Stimulated activated CD4-positive, alpha-beta T cell treated with anti-CD3 and anti-CD28 coated beads, Interleukin-12 subunit alpha, Interleukin-12 subunit beta, amount 100 ng/mL, for 48 hours (primary cell): ENCODE results near the gene NUP35.
A peak's percentile ranks its signal among the peaks of the same experiment; 100 is the strongest.

Experiments
- DNase-seq, 3 donors: peaks; one replicate each; pipeline ENCODE4 v3.0.0-alpha.2; 2020; ENCODE audit warnings: low read depth in 2 of 3, low spot score in 1 of 3

The NUP35 gene, protein sequence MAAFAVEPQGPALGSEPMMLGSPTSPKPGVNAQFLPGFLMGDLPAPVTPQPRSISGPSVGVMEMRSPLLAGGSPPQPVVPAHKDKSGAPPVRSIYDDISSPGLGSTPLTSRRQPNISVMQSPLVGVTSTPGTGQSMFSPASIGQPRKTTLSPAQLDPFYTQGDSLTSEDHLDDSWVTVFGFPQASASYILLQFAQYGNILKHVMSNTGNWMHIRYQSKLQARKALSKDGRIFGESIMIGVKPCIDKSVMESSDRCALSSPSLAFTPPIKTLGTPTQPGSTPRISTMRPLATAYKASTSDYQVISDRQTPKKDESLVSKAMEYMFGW

DNA sequence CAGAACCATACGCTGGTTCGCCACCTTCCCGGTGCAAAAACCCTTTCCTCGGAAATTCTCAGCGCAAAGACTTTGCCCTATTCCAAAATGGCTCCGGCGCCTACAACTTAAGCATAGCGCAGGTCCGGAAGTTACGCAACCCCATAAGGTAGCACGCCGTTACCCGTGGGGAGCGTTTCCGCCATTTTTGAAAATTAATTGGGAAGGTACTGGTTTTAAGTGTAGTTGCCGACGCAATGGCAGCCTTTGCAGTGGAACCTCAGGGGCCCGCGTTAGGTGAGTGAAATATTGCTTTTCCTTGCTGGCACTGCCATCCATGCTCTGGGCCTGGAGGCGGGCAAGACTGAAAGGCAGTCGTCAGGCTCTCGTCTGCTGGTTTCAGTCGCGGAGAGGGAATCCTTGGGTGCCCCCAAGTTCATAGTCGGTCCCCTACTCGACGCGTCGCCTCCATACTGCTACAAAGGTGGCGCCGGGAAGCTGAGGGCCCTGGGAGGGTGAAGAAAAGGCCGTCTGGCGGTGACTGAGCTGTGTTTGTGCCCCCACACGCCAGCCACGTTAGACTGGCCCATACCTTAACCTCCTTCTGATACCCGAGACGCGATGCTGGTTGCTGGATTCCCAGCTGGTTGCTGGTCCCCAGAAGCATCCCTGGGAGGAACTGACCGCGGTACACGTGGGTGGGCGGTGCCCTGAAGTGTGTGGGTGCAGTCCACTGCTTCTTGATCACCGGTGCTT is at the start of gene NUP35:
NUP35 (plus strand) TSS at position 222 of the 735 bp plus-strand sequence; CDS start at position 237, 15 bp downstream.
- peak; percentile 74 to 89 (median 75) for DNase-seq

DNA sequence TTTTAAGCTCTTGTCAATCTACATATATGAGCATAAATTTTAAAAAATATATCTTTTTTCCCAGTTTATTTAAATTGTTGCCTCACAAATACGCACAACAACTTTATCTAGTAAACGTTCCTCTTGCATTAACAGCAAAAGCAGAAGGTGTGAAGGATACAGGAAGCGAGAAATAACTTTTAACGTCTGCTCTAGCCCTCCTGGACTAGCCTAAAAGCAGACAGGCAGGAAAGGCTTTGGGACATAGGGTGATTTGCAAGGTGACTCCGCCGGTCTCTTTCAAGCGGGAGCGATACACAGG is 46.1 kb upstream of the NUP35 start:
- DNase-seq: peak in 1 of 3 donors; percentile 15

DNA sequence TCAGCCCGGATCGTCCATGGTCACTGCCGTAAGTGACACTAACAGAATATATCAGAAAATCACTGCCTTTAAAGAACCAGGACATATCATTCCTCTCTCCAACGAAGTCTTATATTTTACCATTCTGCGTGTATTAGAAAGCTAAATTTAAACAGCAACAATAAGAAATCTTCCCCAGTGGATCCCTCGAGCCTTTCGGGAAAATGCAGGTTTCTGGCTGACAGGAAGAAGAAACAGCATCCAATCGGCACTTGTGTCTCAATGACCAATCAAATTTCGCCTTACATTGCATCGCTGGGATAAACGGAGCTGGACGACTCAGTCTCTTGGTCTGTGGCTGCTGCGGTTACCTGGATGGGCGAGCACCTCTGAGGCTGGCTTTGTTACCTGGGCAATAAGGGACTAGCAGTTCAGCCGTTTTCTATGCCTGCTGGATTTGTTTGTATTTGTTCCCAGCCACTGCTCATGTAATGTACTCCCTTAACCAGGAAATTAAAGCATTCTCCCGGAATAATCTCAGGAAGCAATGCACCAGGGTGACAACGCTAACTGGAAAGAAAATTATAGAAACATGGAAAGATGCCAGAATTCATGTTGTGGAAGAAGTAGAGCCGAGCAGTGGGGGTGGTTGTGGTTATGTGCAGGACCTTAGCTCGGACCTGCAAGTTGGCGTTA is 45.6 kb upstream of the NUP35 start, which contains the start of gene DUSP19:
DUSP19 (plus strand) TSS at position 284 of the 675 bp plus-strand sequence; CDS start at position 471, 187 bp downstream.
- peak; percentile 78 to 98 (median 79) for DNase-seq

DNA sequence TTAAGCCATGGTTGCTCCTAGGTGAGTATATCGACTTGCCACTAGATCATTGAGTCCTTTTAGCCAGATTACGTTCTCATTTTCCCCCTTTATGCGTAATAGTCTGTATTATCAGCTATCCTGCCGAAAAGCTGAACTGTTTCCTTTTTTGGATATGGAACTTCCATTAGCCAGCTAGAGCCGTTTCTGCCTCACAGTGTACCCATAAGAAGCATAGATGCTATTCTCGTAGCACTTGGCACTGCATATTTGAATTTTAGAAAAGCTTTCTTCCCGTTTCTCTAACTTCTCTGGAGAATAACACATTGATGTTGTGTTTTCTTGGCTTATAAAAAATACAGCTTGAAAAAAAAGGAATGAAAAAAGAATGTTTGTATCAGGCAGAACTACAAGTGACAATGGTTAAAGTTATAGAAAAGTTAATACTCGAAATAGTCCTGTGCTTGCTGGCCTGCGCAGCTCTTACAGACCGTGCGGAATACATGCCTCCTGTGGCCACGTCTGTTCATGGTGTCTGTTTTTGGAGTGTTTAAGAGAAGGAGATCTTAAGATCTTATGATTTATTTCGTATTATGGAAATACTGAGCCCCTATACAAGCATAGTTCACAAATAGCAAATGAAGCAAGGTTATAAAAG is 45.0 kb upstream of the NUP35 start:
- DNase-seq: no peak

DNA sequence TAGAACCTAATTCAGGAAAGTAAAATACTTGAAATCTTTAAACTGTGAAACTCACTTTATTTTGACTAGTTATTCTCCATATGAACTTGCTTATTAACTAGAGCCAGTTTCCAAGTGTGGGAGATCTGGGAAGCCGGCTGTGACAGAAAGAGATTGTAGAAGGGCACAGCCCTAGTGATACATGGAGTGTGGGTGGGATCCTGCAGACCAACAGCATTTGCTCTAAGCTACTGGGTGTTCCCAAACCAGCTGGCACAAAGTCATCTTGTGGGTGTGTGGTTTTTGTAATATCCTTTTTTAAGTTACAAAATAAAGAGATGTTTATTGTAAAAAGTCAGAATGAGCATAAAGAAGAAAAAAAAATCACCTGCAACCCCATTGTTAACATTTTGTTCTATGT is 42.3 kb upstream of the NUP35 start:
- DNase-seq: no peak

DNA sequence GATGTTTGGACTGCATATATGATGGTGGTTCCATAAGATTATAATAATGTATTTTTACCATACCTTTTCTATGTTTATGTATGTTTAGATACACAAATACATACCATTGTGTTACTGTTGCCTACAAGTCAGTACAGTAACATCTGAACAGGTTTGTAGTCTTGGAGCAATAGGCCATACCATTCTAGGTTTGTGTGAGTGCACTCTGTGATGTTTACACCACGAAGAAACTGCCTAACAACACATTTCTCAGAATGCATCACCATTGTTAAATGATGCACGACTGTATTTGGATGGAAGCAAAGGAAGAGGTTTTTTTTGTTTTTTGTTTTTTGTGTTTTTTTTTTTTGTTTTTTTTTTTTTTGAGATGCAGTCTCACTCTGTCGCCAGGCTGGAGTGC is 36.2 kb upstream of the NUP35 start:
- no peak for DNase-seq

DNA sequence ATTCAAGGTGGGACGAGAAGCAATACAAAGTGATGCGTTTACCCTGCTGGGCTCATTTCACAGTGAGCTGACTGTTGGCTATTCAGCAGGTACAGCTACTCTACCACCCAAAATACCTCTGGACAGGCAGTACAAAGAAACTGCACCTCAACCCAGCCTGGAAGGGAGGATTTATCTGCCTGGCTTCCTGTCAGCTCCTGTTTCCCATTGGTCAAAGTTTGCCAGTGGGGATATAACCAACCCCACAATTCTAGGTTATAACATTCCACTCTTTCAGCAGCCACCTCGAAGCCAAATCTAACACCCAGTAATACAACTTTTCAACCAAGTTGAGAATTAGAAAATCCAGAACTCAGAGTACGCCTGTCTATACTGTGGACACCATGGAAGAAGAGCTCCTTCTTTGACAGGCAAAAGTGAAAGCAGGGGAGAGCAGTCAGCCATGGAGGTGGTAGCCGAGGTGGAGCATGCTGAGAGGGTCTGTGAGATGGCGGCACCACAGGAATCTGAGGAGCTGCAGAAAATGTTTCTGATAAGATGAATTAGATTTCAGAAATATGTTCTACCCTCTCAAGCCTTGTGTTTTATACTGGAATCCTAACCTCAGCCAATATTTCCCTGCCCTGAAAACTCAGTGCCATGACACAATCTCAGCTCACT is 34.9 kb upstream of the NUP35 start:
- no peak for DNase-seq

DNA sequence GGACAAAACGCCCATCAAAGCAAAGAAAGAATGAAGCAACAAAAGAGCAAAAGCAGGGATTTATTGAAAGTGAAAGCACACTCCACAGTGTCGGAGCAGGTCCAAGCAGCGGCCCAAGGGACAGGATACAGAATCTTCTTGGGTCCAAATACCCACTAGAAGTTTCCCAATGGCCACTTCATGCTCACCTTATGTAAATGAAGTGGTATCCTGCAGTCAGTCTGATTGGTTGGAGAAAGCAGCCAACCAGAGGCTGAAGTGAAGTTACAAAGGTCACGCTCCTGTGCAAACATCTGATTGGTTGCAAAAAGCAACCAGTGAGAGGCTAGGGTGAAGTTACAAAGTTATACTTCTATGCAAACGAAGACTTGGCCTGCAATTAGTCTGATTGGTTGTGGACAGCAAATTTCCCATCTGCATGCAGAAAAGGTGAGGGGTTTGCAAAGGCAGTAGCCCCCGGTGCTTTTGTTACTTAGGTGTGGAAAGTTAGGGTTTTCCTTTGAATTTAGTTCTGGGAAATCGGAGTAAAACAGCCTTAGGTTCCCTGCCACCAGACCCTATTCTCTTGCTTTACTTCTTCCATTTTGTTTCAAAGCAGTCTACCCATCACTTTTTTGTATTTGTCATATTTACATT is 32.8 kb upstream of the NUP35 start:
- DNase-seq: no peak

DNA sequence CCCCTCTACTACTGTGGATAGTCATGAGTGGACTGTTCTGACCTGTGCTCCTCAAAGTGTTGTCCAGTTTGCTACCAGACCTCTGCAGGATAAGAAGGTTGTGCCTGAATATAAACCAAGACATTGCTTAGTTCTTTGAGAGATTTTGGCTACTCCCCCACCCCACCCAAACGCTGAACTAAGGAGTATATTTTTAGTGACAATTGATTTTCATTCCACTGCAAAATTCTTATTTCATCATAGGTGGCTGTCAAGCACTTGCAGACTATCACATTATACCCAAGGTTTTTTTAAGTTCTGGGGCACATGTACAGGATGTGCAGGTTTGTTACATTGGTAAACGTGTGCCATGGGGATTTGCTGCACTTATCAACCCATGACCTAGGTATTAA is 32.3 kb upstream of the NUP35 start:
- no peak for DNase-seq

DNA sequence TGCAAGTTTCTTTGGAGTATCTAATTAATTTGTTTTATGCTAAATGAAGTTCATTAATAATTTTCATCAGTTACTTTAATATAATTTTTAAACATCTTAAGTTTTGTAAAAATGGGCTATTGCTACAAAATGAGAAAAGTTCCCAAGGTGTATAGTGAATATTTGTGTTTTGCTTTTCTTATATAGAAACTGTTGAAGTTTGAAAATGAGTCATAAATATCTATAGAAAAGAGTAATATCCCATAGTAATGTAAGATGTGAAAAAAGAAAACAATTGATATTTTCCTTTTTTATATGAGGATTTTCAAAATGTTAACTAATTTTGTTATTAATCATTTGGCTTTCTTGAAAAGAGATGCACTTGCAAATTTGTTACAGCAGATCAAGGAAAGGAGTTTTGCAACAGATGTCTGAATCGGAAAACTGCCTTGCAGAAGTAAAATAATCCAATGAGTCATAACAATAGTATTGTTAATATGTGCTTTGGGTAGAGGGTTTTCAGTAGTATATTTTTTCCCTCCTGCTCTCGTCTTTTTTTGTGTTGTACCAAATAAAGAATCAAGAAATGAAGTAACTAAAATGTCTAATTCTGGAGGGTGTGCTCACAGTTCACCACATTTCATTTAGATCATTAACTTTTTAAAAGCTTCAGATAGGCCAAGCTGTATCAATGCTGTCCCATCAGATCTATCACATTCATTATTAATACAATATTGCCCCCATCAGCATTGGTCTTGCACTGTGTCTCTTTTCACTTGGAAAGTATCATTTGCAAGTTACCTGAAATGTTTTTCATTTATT is 30.2 kb upstream of the NUP35 start:
- no peak for DNase-seq

DNA sequence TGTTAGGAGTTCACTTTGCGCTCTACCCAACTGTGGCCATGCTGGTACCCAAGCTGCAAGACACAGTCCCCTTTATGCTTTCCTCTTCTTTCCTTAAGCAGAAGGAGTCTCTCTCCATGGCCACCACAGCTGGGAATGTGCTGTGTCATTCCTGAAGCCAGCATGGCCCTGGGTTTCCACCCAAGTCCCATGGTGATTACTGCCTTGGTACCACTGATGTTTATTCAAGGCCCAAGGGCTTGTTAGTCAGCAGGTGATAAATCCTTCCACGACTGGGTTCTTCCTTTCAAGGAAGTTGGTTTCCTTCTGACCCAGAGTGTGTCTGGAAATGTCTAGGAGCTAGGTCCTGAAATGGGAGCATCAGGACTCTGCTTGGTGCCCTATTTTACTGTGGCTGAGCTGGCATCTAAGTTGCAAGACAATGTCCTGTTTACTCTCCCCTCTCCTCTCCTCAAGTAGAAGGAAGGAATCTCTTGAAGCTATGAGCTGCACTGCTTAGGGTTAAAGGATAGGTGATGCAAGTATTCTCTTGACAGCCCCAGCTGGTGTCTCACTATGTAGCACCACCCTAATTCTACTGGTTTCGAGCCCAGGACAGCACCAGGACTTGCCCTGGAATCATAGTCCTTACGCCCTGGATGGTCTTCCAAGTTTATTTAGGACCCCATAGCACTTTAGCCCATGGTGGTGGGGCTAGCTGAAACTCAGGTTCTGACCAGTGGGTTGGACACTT is 18.7 kb upstream of the NUP35 start:
- no peak for DNase-seq

DNA sequence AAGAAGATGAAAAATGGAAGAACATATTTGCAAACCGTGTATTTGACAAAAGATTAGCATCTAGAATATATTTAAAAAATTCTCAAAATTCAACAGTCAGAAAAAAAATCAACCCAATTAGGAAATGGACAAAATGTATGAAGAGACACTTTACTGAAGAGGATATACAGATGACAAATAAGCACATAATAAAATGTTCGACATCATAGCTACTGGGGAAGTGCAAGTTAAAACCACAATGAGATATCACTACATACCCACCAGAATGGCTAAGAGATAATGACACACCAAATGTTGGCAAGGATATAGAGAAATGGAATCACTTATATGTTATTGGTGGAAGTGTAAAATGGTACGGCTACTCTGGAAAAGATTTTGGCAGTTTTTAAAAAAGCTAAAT is 11.7 kb upstream of the NUP35 start:
- DNase-seq: no peak

DNA sequence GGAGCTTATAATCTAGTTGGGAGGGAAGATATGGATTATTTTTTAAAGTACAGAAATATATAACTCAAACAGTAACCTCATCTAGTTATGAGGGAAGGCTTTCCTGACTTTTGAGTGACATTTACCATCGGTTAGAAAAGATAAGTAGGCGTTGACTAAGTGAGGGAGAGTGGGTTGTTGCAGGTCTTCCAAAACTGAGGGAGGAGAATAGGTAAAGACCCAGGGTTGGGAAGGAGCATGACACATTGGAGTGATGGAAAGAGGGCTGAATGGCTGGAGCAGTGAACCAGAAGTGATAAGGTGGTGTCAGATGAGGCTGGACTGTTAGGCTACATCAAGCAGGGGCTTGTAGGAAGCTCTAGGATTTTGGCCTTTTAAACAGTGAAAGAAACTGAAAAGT is 10.6 kb upstream of the NUP35 start:
- no peak for DNase-seq

DNA sequence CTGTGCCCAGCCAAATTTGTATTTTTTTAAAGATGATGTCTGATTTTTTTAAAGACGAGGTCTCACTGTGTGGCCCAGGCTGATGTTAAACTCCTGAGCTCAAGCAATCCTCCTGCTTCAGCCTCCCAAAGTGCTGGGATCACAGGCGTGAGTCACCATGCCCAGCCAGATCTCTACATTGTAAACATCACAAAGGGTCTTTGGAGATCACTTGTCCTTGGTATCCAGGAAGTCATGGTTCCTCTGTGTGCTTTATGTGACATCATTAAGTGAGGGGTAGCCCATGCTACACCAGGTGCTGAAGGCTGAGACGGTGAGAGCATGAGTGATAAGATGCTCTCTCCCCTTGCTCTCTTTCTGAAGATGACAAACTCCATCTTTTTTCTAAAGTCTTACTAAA is 7.0 kb upstream of the NUP35 start:
- no peak for DNase-seq

DNA sequence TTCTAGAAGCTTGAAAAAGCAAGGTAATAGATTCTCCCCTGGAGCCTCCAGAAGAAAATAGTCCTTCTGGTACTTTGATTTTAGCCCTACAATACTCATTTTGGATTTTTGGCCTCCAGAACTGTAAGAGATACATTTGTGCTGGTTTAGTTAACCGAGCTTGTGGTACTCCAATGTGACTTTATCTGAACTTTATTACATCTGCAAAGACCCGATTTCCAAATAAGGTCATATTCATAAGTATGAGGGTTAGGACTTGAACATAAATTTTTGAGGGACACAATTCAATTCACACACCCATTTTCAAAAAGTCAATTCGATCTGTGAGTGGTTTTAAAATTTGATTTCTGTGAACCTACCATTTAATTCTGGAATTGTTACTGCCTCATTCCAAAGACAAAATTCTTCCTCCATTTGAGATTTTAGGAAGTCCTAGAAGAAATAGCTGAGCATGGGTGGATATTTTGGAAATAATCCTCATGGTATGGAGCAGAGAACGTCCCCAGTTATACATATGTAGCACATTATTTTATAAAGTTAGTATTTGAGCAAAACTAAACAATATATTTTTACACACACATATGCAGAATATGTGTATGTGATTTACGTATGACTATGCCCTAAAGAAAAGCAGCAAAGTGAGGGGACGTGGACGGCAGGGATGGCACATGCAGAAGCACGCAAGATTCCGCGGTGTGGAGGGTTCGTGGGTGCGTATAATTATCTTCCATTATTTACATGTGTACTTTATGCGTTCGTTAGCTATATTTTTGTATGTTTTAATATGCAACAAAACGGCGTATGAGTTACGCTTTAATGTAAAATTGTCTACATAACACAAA is 905 bp upstream of the NUP35 start:
- DNase-seq: no peak

DNA sequence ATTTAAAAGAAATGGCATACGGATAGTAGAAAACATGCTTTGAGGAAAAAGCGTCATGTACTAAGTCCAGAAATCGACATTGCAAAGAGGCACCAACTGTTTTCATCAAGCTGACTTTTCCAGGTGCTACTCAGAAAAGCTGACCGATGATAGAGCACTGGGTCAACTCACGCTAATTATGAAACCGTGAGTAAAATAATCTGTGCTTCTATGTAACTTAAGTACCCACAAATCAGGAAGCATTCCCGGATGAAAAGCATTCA is 353 bp upstream of the NUP35 start:
- DNase-seq: no peak

DNA sequence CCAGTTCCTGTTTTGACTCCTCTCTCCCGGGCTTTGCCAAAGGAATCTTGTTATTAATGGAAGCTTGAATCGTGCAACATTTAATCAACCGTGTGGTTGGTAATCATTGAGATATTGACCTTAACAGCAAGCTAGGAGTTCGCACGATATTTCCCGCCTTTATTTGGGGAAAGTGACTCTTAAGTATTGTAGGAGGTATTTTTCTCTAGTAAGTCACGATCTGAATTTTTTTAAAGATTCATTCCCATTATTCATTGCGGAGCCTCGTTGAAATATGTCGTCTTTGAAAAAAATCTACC is 663 bp downstream of the NUP35 start:
- no peak for DNase-seq

DNA sequence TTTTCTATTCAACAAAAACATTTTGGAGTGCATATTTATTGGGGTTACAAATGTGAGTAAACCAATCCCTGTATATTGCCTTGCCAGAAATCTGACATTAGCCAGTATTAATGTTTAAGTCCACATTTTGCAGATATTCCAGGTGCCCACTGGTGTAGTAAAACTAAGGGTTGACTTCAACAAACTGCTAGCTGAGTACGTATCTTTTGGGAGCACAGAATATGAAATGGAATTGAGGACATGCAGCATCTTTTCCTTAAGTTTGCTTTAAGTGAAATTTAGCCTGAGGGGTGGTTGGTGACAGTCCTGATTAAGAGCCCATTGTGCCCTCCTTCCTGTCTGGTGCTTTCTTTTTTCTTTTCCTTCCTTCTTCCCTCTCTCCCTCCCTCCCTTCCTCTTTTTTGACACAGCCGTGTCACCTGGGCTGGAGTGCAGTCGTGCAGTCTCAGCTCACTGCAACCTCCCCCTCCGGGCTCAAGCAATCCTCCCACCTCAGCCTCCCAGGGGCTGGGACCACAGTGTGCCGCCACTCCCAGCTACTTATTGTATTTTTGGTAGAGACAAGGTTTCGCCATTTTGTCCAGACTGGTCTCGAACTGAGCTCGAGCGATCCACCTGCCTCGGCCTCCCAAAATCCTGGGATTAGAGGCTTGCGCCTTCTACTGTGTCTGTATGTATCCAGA is 1.6 kb downstream of the NUP35 start:
- no peak for DNase-seq
